Panc1 (cell line): ENCODE measurements around the gene CBY3. TPM values are rescaled to one million over a fixed set of nuclear protein-coding genes. Genes with fewer than 3 reads are reported as not detected.

Source experiments
- ATAC-seq: fragments of 200-7000 bp; cut with Tn5 transposase; 2 replicates; pipeline ENCODE4 v1.9.1; 2020; ENCODE audit warnings: mild to moderate bottlenecking, moderate library complexity
- BruUV-seq: library from RNA; stranded (reverse); fragments of 400-500 nt; replicated peaks from 2 replicates; lab custom pipeline; 2021; lab: Mats Ljungman, UMichigan
- CTCF ChIA-PET: fragments of 300-600 bp; sonication (Branson Sonifier 250); formaldehyde crosslinking; loops from one replicate; lab custom pipeline; 2022; ENCODE audit warnings: antibody characterized with exemption; lab: Charles Lee
- POLR2A ChIA-PET: fragments of 300-600 bp; sonication (Branson Sonifier 250); formaldehyde crosslinking; loops from one replicate; lab custom pipeline; 2022; ENCODE audit warnings: antibody characterized with exemption; lab: Charles Lee
- DNase-seq: peaks from one replicate; pipeline ENCODE4 v3.0.0-alpha.2; 2010; ENCODE audit warnings: low read depth, low spot score
- H3K27ac ChIP-seq: 2 replicates; pipeline ENCODE4 v1.5.1; 2011; ENCODE audit warnings: mild to moderate bottlenecking, low read length, inconsistent platforms
- H3K27me3 ChIP-seq: fragments of 200-500 bp; sonication (Bioruptor generic); 2 replicates; pipeline ENCODE4 v1.6.0; 2014; ENCODE audit warnings: low read length, inconsistent platforms; ENCODE audit not compliant: control insufficient read depth, insufficient read depth
- H3K36me3 ChIP-seq: fragments of 200-500 bp; sonication (Bioruptor generic); 2 replicates; pipeline ENCODE4 v1.5.1; 2014; ENCODE audit warnings: inconsistent platforms, mild to moderate bottlenecking, low read length, moderate library complexity; ENCODE audit not compliant: control insufficient read depth, insufficient read depth
- H3K4me1 ChIP-seq: 2 replicates; pipeline ENCODE4 v1.5.1; 2011; ENCODE audit warnings: inconsistent platforms, mild to moderate bottlenecking, low read length, moderate library complexity; ENCODE audit not compliant: control insufficient read depth, insufficient read depth
- H3K4me3 ChIP-seq, 2 experiments: 2 replicates each; pipeline ENCODE4 v1.5.1; 2011 to 2012; ENCODE audit warnings: low read depth in 2 of 2, low read length in 2 of 2, mild to moderate bottlenecking in 2 of 2, inconsistent platforms in 1 of 2, moderate library complexity in 1 of 2
- H3K9me3 ChIP-seq: fragments of 200-500 bp; sonication (Bioruptor generic); 2 replicates; pipeline ENCODE4 v1.5.1; 2014; ENCODE audit warnings: low read depth, mild to moderate bottlenecking, inconsistent platforms, low read length, moderate library complexity; ENCODE audit not compliant: control insufficient read depth, insufficient read depth
- CTCF ChIP-seq: fragments of 450-650 bp; IDR thresholded peaks from 2 replicates; pipeline ENCODE4 v1.5.1; 2017; ENCODE audit warnings: mild to moderate bottlenecking
- POLR2AphosphoS5 ChIP-seq: IDR thresholded peaks from 2 replicates; pipeline ENCODE4 v1.6.1; 2012; ENCODE audit warnings: mild to moderate bottlenecking, low read depth, low read length, moderate library complexity
- REST ChIP-seq, 2 experiments: IDR thresholded peaks; 2 replicates each; pipeline ENCODE4 v1.6.1; 2011 to 2012; ENCODE audit warnings: low read depth in 2 of 2, control low read depth in 1 of 2, low read length in 1 of 2, mild to moderate bottlenecking in 1 of 2, moderate library complexity in 1 of 2; ENCODE audit not compliant: insufficient read depth in 1 of 2
- SIN3A ChIP-seq: IDR thresholded peaks from 2 replicates; pipeline ENCODE4 v1.6.1; 2012; ENCODE audit warnings: low read depth, mild to moderate bottlenecking, low read length, moderate library complexity, borderline replicate concordance; ENCODE audit not compliant: insufficient read depth
- TCF7L2 ChIP-seq: IDR thresholded peaks from 2 replicates; pipeline ENCODE4 v1.6.1; 2011; ENCODE audit warnings: mild to moderate bottlenecking, low read depth, low read length, inconsistent platforms
- in situ Hi-C: cut with HindIII; loops from 2 replicates; pipeline ENCODE4 v1.10.0; 2016; ENCODE audit warnings: low sequenced_read_pairs, low pct_unique_long_range_greater_than_20kb
- intact Hi-C: fragments of 100-400 bp; cut with micrococcal nuclease; formaldehyde crosslinking; loops from one replicate; pipeline ENCODE4 v1.10.0; 2022; ENCODE audit not compliant: unreplicated experiment
- total RNA-seq: library from RNA; stranded (reverse); gene quantifications from one replicate; pipeline ENCODE4 v1.2.1, GENCODE V29; 2021; ENCODE audit not compliant: unreplicated experiment

The CBY3 gene
- total RNA-seq, 1 experiment from 2014 or later = 0.39 TPM

- intact Hi-C loops = no loop called here
- POLR2A ChIA-PET = no interaction called here
Measured at GRCh38 chr5:179729727-179730126, 48.9 kb upstream of the CBY3 start.

GRCh38 chr5:179729303-179729702, 48.5 kb upstream of the CBY3 start:
- H3K9me3 ChIP-seq = no peaks in the 10 kb centered on the region
- H3K4me3 ChIP-seq = no peak overlapping the region
- no peak overlapping the region; the same call in 1 of the 2 replicates for H3K27ac ChIP-seq
- no peak for ATAC-seq
- no peak for TF ChIP-seq CTCF
- TF ChIP-seq TCF7L2 = no peak
- TF ChIP-seq POLR2AphosphoS5 = no peak
- TF ChIP-seq REST (IDR thresholded peaks at IDR 0.05; ENCODE audit: insufficient read depth in 1 of 2, low read depth in 2 of 2, low read length in 1 of 2) = no peak
- TF ChIP-seq SIN3A = no peak
- DNase-seq = no peak
- H3K36me3 ChIP-seq = peaks cover 51% of the 10 kb centered on the region
- H3K4me1 ChIP-seq = peaks cover 19% of the 10 kb centered on the region
- in situ Hi-C loops = no loop called here
- CTCF ChIA-PET = no interaction called here
- H3K27me3 ChIP-seq = no peaks in the 10 kb centered on the region
- no TSS peak for BruUV-seq
- intact Hi-C loops = no loop called here
- POLR2A ChIA-PET = interaction anchor here (0.6 kb wide), 1 partner anchor 67 kb away, joined by 3 read pairs; no protein-coding TSS in a partner anchor

More at GRCh38 chr5:179729727-179730126, 48.9 kb upstream of the CBY3 start:
- no peaks in the 10 kb centered on the region for H3K27me3 ChIP-seq
- no peaks in the 10 kb centered on the region for H3K9me3 ChIP-seq
- ATAC-seq = no peak
- no peak overlapping the region for H3K4me3 ChIP-seq
- H3K27ac ChIP-seq = no peak overlapping the region; the same call in 1 of the 2 replicates
- in situ Hi-C loops = no loop called here
- BruUV-seq = no TSS peak
- CTCF ChIA-PET = no interaction called here
- no peak for DNase-seq
- no peak for TF ChIP-seq REST (IDR thresholded peaks at IDR 0.05; ENCODE audit: insufficient read depth in 1 of 2, low read depth in 2 of 2, low read length in 1 of 2)
- TF ChIP-seq POLR2AphosphoS5 = no peak
- TF ChIP-seq CTCF = no peak
- H3K4me1 ChIP-seq = peaks cover 19% of the 10 kb centered on the region
- H3K36me3 ChIP-seq = peaks cover 48% of the 10 kb centered on the region
